ENCODE results near the gene ANKZF1. TPM values are rescaled to one million over a fixed set of nuclear protein-coding genes. Genes with fewer than 3 reads are reported as not detected.

The ANKZF1 gene
- total and polyA plus RNA-seq, 2 donors (not counting 1 experiment from before 2014, with no cell fraction given), result 152 to 181 TPM

- peaks cover 34 to 44% of the 10 kb centered on the region in 2 donors for H3K4me1 ChIP-seq (ENCODE audit: control insufficient read depth in 2 of 2, insufficient read depth in 2 of 2, low read length in 2 of 2)
- 0% methylated on average over 75 of the region's 76 CpGs for WGBS (ENCODE audit: insufficient coverage)
- POLR2A ChIA-PET, result interaction anchor here (0.5 to 4.2 kb wide), 19 partner anchors 9 to 1035 kb away, joined by 3 to 106 read pairs (median 5); partner anchors contain the start of genes ABCB6, ANKZF1, ATG9A and CNPPD1
These were observed 24.4 kb downstream of the ANKZF1 start, which contains the start of gene TUBA4A for GRCh38 chr2:219253753-219254589. TUBA4A (minus strand) TSS chr2:219253918; CDS start chr2:219253858, 60 bp downstream.

More at GRCh38 chr2:219253753-219254589, 24.4 kb downstream of the ANKZF1 start, which contains the start of gene TUBA4A:
- Histone ChIP-seq H3K27me3 (replicated peaks in 1 of 4; ENCODE audit: control extremely low read depth in 1 of 4, control insufficient read depth in 3 of 4, insufficient read depth in 4 of 4, low read length in 3 of 4) (no peaks in the 10 kb centered on the region), H3K79me2 (ENCODE audit: control insufficient read depth, insufficient read depth, low read length) (peaks cover 40% of the 10 kb centered on the region), H3K9me3 (ENCODE audit: control extremely low read depth in 1 of 3, control insufficient read depth in 2 of 3, insufficient read depth in 1 of 3, low read length in 2 of 3) (no peaks in the 10 kb centered on the region), H3K36me3 (replicated peaks in 1 of 2; ENCODE audit: control extremely low read depth in 1 of 2, control insufficient read depth in 1 of 2, extremely low read depth in 1 of 2, insufficient read depth in 2 of 2, low read length in 1 of 2) (peaks cover 2 to 23% of the 10 kb centered on the region in 2 experiments), H3K4me3 (ENCODE audit: control extremely low read depth in 1 of 5, extremely low read depth in 1 of 5, insufficient read depth in 1 of 5, low read depth in 2 of 5, low read length in 4 of 5) (peak within 1 kb of the TSS; percentile 83 to 97 (median 90)), H4K20me1 (ENCODE audit: control insufficient read depth, insufficient read depth, low read length, poor library complexity, severe bottlenecking) (peaks cover 22% of the 10 kb centered on the region), H3K27ac (ENCODE audit: low read length in 2 of 2) (peak within 1 kb of the TSS; percentile 93 to 94), H3K4me2 (replicated peaks; ENCODE audit: low read depth, low read length, poor library complexity, severe bottlenecking) (peak within 1 kb of the TSS; percentile 100), H3K9ac (ENCODE audit: low read length) (peak within 1 kb of the TSS; percentile 90), H2AFZ (ENCODE audit: insufficient read depth, low read depth, low read length, poor library complexity, severe bottlenecking) (peak within 1 kb of the TSS; percentile 93)
- CTCF ChIA-PET, result interaction anchor here (0.8 to 7.6 kb wide), 23 partner anchors 9 to 196 kb away, joined by 3 to 97 read pairs (median 5); partner anchors contain the start of genes ANKZF1, ATG9A, CNPPD1 and DNAJB2
- no peaks in the 10 kb centered on the region for H3K27me3 Mint-ChIP-seq
- H3K27ac Mint-ChIP-seq, result peak within 1 kb of the TSS; percentile 96
- H3K4me1 Mint-ChIP-seq, result peaks cover 49% of the 10 kb centered on the region
- peak; percentile 72 for ATAC-seq (ENCODE audit: low read depth)
- DNase-seq, result peak; percentile 93
- no peak for TF ChIP-seq EZH2 (IDR thresholded peaks at IDR 0.05; ENCODE audit: borderline replicate concordance, insufficient read depth, low read depth, low read length, poor library complexity, severe bottlenecking)
- TF ChIP-seq, protein P1, sequence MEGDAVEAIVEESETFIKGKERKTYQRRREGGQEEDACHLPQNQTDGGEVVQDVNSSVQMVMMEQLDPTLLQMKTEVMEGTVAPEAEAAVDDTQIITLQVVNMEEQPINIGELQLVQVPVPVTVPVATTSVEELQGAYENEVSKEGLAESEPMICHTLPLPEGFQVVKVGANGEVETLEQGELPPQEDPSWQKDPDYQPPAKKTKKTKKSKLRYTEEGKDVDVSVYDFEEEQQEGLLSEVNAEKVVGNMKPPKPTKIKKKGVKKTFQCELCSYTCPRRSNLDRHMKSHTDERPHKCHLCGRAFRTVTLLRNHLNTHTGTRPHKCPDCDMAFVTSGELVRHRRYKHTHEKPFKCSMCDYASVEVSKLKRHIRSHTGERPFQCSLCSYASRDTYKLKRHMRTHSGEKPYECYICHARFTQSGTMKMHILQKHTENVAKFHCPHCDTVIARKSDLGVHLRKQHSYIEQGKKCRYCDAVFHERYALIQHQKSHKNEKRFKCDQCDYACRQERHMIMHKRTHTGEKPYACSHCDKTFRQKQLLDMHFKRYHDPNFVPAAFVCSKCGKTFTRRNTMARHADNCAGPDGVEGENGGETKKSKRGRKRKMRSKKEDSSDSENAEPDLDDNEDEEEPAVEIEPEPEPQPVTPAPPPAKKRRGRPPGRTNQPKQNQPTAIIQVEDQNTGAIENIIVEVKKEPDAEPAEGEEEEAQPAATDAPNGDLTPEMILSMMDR (IDR thresholded peaks at IDR 0.05), result no peak
- no peaks in the 10 kb centered on the region for H3K9me3 Mint-ChIP-seq (ENCODE audit: insufficient read depth)
- H3K4me3 Mint-ChIP-seq, result peak within 1 kb of the TSS; percentile 87
- intact Hi-C loops (cut with micrococcal nuclease), result loop anchor here (1.0 to 5.0 kb wide), 9 partner anchors 9 to 1037 kb away; partner anchors contain the start of genes ANKZF1, ARPC2, ATG9A and DNAJB2

All from B cell (primary cell).